Measurements from ENCODE around the gene ZNF592. TPM values are rescaled to one million over a fixed set of nuclear protein-coding genes. Genes with fewer than 3 reads are reported as not detected.
A peak's percentile ranks its signal among the peaks of the same experiment; 100 is the strongest.

ZNF592 gene
- total and polyA plus RNA-seq, 7 donors, result 13.1 to 43.3 (median 33.8) TPM

DNA sequence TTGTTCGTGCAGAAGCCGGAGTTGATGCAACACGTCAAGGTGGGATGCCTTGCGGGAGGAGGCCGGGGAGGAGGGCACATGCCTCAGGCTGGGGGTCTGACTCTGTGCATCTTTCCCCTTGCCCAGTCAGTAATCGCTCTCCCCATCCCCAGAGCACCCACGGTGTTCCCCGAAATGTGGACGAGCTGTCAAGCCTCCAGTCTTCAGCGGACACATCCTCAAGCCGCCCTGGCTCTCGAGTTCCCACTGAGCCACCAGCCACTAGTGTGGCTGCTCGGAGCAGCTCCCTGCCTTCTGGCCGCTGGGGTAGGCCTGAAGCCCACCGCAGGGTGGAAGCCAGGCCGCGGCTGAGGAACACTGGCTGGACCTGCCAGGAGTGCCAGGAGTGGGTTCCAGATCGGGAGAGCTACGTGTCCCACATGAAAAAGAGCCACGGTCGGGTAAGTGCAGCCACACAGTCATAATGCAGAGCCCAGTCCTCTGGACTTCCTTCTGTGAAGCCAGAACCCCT is 50.1 kb downstream of the ZNF592 start:
- no peaks in the 10 kb centered on the region for H3K9me3 ChIP-seq
- TF ChIP-seq, protein P1, sequence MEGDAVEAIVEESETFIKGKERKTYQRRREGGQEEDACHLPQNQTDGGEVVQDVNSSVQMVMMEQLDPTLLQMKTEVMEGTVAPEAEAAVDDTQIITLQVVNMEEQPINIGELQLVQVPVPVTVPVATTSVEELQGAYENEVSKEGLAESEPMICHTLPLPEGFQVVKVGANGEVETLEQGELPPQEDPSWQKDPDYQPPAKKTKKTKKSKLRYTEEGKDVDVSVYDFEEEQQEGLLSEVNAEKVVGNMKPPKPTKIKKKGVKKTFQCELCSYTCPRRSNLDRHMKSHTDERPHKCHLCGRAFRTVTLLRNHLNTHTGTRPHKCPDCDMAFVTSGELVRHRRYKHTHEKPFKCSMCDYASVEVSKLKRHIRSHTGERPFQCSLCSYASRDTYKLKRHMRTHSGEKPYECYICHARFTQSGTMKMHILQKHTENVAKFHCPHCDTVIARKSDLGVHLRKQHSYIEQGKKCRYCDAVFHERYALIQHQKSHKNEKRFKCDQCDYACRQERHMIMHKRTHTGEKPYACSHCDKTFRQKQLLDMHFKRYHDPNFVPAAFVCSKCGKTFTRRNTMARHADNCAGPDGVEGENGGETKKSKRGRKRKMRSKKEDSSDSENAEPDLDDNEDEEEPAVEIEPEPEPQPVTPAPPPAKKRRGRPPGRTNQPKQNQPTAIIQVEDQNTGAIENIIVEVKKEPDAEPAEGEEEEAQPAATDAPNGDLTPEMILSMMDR (IDR thresholded peaks at IDR 0.05), result no peak
- H3K27ac ChIP-seq, result no peak overlapping the region
- WGBS, 3 donors, result 94 to 95% (median 95%) methylated on average over 20 to 21 of the region's 21 CpGs
- peaks cover 5% of the 10 kb centered on the region for H3K4me1 ChIP-seq
- intact Hi-C loops (cut with DNase I), result no loop called here
- peaks cover 4 to 80% of the 10 kb centered on the region in 2 donors for H3K36me3 ChIP-seq (ENCODE audit: insufficient read depth in 1 of 2, low read depth in 1 of 2)
- no peak overlapping the region for H3K4me3 ChIP-seq
- DNase-seq, result no peak
- ATAC-seq, result no peak
- no peaks in the 10 kb centered on the region for H3K27me3 ChIP-seq (ENCODE audit: insufficient read depth in 3 of 3, low read length in 2 of 3)

DNA sequence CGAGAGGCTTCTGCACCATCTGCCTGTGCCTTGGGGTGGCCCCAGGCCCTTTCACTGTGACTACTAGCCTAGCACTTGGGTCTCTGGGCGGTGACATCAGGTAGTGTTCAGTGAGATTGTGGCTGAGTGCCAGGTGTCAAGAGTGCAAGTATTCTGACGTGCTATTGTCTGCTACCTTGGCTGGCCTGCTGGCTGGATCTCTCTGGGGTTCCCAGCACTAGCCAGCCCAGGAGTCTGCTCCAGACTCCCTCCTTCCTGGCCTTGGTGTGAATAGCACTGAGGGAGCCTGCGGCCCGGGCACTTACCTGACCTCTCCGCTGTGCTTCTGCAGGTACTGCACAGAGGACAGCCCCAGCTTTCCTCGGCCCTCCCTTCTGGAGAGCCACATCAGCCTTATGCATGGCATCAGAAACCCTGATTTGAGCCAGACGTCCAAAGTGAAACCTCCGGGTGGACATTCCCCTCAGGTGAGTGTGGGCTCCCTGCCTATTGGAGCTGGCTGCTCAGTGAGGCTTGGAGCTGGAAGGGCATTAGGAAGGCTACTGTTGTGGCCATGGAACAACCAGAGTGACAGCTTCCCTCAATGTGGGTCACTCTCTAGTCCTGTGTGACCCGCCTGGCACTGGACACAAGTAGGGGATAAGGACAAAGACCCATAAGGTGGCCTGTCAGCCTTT is 51.3 kb downstream of the ZNF592 start:
- H3K27me3 ChIP-seq (ENCODE audit: insufficient read depth in 3 of 3, low read length in 2 of 3), result no peaks in the 10 kb centered on the region
- intact Hi-C loops (cut with DNase I), result no loop called here
- TF ChIP-seq, protein P1 (IDR thresholded peaks at IDR 0.05), result no peak
- ATAC-seq (peak in 2 of 4 donors; percentile 14 to 21), DNase-seq (no peak)
- no peak overlapping the region for H3K27ac ChIP-seq
- no peaks in the 10 kb centered on the region for H3K9me3 ChIP-seq
- H3K4me3 ChIP-seq, result no peak overlapping the region
- H3K4me1 ChIP-seq, result peaks cover 5% of the 10 kb centered on the region
- 78 to 82% (median 80%) methylated on average over 10 of the region's 10 CpGs for WGBS, 3 donors
- H3K36me3 ChIP-seq (ENCODE audit: insufficient read depth in 1 of 2, low read depth in 1 of 2), result peaks cover 5 to 80% of the 10 kb centered on the region in 2 donors

DNA sequence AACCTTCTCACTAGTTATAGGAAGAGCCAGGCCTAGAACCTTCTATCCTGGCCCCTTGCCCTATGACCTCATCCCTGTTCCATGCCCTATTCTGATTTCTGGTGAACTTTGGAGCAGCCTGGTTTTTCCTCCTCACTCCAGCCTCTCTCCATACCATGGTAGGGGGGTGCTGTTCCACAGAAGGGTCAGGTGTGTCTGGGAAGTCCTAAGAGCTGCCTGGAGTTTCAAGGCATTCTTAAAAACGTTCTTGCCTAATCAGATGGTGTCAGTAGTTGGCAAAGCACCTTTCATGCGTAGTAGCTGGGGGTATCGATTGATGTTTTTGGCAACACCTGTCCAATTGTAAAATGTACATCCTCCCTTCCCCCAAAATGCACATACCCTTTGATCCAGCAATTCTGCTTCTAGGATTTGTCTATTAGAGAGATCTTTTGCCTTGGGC is 52.0 kb downstream of the ZNF592 start:
- TF ChIP-seq, protein P1 (IDR thresholded peaks at IDR 0.05), result no peak

DNA sequence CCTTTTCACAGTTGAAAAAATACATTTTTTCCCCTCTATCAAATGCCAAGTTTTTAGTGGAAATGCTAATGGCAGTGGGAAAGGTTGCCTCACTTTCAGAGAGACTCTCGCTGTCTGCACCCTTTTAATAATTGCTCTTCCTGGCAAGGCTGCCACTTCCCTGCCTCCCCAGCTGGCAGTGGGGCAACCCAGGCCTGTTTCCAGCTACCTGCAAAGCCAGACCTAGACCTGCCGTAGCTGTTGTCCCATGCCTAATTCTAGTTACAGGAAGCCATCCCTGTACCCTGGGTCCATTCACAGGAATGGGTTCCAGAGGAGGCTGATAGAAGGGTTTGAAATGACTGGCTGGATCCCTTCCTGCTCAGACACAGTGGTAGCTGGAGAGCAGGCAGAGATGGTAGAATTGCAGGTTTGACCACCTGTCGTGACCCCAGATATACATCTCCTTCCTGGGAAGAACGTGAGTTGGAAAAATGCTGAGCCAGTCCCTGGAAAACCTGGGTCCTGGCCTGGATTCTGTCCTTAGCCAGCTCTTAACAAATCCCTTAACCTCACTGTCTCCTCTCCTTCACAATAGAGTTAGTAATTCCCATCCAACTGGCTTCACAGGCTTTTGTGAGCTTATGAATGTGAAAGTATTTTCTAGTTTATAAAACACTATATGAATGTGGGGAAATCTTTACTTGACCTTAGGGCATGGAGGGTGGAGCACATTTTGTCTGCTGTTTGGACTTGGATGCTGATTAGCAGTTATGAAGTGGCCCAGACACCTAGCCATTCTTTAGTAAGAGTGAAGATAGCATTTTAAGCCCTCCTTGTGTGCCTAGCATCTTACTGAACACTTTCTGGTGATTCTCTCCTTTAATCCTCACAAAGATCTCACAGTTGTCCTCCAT is 55.9 kb downstream of the ZNF592 start:
- Histone ChIP-seq H3K9me3 (no peaks in the 10 kb centered on the region), H3K27me3 (ENCODE audit: insufficient read depth in 3 of 3, low read length in 2 of 3) (no peaks in the 10 kb centered on the region), H3K27ac (peak overlapping the region; percentile 23), H3K36me3 (ENCODE audit: insufficient read depth in 1 of 2, low read depth in 1 of 2) (peaks cover 5 to 74% of the 10 kb centered on the region in 2 donors), H3K4me3 (no peak overlapping the region), H3K4me1 (no peaks in the 10 kb centered on the region)
- ATAC-seq (peak in 1 of 4 donors; percentile 30), DNase-seq (no peak)
- WGBS, 3 donors, result 40 to 71% (median 45%) methylated on average over 4 of the region's 4 CpGs
- intact Hi-C loops (cut with DNase I), result no loop called here
- TF ChIP-seq, protein P1 (IDR thresholded peaks at IDR 0.05), result no peak

More for the DNA sequence above, 52.0 kb downstream of the ZNF592 start:
- ATAC-seq (no peak), DNase-seq (no peak)
- H3K9me3 ChIP-seq, result no peaks in the 10 kb centered on the region
- no peaks in the 10 kb centered on the region for H3K27me3 ChIP-seq (ENCODE audit: insufficient read depth in 3 of 3, low read length in 2 of 3)
- no peak overlapping the region for H3K4me3 ChIP-seq
- WGBS, 3 donors, result 71 to 78% (median 78%) methylated on average over 3 of the region's 3 CpGs
- intact Hi-C loops (cut with DNase I), result no loop called here
- H3K27ac ChIP-seq, result no peak overlapping the region
- H3K4me1 ChIP-seq, result peaks cover 5% of the 10 kb centered on the region
- H3K36me3 ChIP-seq (ENCODE audit: insufficient read depth in 1 of 2, low read depth in 1 of 2), result peaks cover 5 to 84% of the 10 kb centered on the region in 2 donors
